ENCODE results near the gene PDE6B. TPM values are rescaled to one million over a fixed set of nuclear protein-coding genes. Genes with fewer than 3 reads are reported as not detected.

Gene PDE6B
- total RNA-seq, 2 experiments from 2014 or later: 11.4 to 12.4 TPM

DNA sequence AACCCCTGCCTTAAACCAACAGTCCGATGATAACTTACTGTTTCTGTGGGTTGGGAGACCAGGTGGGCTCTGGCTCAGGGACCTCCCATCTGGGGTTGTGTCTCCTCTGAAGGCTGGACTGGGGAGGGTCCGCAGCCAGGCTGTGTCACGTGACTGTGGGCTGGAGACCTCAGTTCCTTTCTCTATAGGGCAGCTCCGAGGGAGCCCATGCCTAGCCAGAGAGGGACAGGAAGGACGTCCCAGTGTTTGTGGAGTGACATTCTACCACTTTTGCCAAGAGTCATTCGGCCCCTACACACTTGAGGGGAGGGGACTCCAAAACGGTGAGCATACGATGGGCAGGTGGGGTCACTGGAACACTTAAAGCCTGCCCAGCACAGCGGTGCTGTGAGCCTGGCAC lies 84.7 kb downstream of the PDE6B start:
- Histone ChIP-seq H3K27ac (ENCODE audit: low read depth in 1 of 2, low read length in 2 of 2) (no peak overlapping the region), H3K4me1 (ENCODE audit: insufficient read depth, low read length) (peaks cover 39% of the 10 kb centered on the region), H3K36me3 (ENCODE audit: insufficient read depth, low read length) (peaks cover 17% of the 10 kb centered on the region), H3K27me3 (ENCODE audit: control insufficient read depth in 1 of 2, insufficient read depth in 2 of 2, low read length in 2 of 2) (no peaks in the 10 kb centered on the region), H3K9me3 (ENCODE audit: control insufficient read depth in 1 of 2, insufficient read depth in 1 of 2, low read length in 2 of 2) (no peaks in the 10 kb centered on the region), H3K4me3 (ENCODE audit: low read length) (no peak overlapping the region)
- TF ChIP-seq, protein P1, sequence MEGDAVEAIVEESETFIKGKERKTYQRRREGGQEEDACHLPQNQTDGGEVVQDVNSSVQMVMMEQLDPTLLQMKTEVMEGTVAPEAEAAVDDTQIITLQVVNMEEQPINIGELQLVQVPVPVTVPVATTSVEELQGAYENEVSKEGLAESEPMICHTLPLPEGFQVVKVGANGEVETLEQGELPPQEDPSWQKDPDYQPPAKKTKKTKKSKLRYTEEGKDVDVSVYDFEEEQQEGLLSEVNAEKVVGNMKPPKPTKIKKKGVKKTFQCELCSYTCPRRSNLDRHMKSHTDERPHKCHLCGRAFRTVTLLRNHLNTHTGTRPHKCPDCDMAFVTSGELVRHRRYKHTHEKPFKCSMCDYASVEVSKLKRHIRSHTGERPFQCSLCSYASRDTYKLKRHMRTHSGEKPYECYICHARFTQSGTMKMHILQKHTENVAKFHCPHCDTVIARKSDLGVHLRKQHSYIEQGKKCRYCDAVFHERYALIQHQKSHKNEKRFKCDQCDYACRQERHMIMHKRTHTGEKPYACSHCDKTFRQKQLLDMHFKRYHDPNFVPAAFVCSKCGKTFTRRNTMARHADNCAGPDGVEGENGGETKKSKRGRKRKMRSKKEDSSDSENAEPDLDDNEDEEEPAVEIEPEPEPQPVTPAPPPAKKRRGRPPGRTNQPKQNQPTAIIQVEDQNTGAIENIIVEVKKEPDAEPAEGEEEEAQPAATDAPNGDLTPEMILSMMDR (IDR thresholded peaks at IDR 0.05): no peak
- peak in 1 of 14 experiments; percentile 9 for DNase-seq
- ChIA-PET POLR2A (interaction anchor here (1.1 kb wide), 1 partner anchor 36 kb away, joined by 3 read pairs; the partner anchor contains the start of genes ATP5ME and MYL5), CTCF (interaction anchor here (0.8 kb wide), 1 partner anchor 33 kb away, joined by 3 read pairs; no protein-coding TSS in a partner anchor)
- no peak for ATAC-seq (ENCODE audit: poor library complexity)
- Mint-ChIP-seq H3K27ac (peak overlapping the region; percentile 36), H3K36me3 (ENCODE audit: low read depth) (no peaks in the 10 kb centered on the region), H3K27me3 (no peaks in the 10 kb centered on the region), H3K4me3 (peak overlapping the region; percentile 69), H3K9me3 (no peaks in the 10 kb centered on the region), H3K4me1 (ENCODE audit: low read depth) (peaks cover 37% of the 10 kb centered on the region)
- intact Hi-C loops (cut with DNase I, micrococcal nuclease): no loop called here

DNA sequence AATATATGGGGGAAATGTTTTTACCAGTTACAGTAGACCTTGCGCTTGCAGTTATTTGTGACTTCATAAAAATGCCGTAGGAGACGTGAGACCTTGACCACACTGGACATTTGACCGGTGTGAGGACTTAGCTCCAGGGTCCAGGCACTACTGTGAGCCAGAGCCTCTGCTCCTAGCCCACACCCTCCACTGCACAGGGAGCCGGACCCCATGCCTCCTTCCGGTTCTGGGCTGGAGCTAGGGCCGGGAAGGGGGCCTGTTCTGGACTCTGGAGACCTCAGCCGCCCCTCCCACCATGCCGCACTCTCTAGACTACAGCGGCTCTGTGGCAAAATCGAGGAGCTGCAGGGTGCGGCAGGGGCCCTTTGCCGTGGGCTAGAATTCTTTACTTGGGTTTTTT lies 85.5 kb downstream of the PDE6B start:
- no peak overlapping the region for H3K4me3 Mint-ChIP-seq
- CTCF ChIA-PET: no interaction called here
- DNase-seq (peak in 1 of 14 experiments; percentile 13), ATAC-seq (ENCODE audit: poor library complexity) (no peak)
- TF ChIP-seq, protein P1 (IDR thresholded peaks at IDR 0.05): no peak
- H3K9me3 Mint-ChIP-seq: no peaks in the 10 kb centered on the region
- H3K4me1 Mint-ChIP-seq (ENCODE audit: low read depth): peaks cover 32% of the 10 kb centered on the region
- H3K4me3 ChIP-seq (ENCODE audit: low read length): no peak overlapping the region
- H3K27ac Mint-ChIP-seq: no peak overlapping the region
- intact Hi-C loops (cut with DNase I, micrococcal nuclease): no loop called here
- H3K4me1 ChIP-seq (ENCODE audit: insufficient read depth, low read length): peaks cover 36% of the 10 kb centered on the region
- no peaks in the 10 kb centered on the region for H3K36me3 Mint-ChIP-seq (ENCODE audit: low read depth)
- H3K27ac ChIP-seq (ENCODE audit: low read depth in 1 of 2, low read length in 2 of 2): no peak overlapping the region
- no peaks in the 10 kb centered on the region for H3K27me3 Mint-ChIP-seq
- POLR2A ChIA-PET: no interaction called here
- H3K9me3 ChIP-seq (ENCODE audit: control insufficient read depth in 1 of 2, insufficient read depth in 1 of 2, low read length in 2 of 2): no peaks in the 10 kb centered on the region
- H3K36me3 ChIP-seq (ENCODE audit: insufficient read depth, low read length): peaks cover 17% of the 10 kb centered on the region
- H3K27me3 ChIP-seq (ENCODE audit: control insufficient read depth in 1 of 2, insufficient read depth in 2 of 2, low read length in 2 of 2): no peaks in the 10 kb centered on the region

DNA sequence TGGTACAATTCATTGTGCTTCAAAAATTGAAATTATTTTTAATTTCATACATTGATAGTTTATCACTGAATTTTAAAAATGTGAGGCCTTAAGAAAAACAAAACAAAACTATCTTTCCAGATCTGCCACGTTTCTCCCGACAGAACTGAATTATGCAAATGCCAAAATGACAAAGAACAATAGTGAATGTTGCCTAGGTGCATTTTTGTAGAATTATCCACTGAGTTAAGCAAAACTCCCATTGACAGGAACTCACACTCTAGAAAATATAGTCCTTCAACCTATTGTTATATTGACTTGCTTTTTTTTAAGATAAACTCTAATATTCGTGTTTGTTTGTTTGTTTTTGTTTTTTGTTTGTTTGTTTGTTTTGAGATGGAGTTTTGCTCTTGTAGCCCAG lies 86.7 kb downstream of the PDE6B start:
- Histone ChIP-seq H3K36me3 (ENCODE audit: insufficient read depth, low read length) (peaks cover 17% of the 10 kb centered on the region), H3K9me3 (ENCODE audit: control insufficient read depth in 1 of 2, insufficient read depth in 1 of 2, low read length in 2 of 2) (no peaks in the 10 kb centered on the region), H3K4me3 (ENCODE audit: low read length) (no peak overlapping the region), H3K4me1 (ENCODE audit: insufficient read depth, low read length) (peaks cover 25% of the 10 kb centered on the region), H3K27ac (ENCODE audit: low read depth in 1 of 2, low read length in 2 of 2) (no peak overlapping the region), H3K27me3 (ENCODE audit: control insufficient read depth in 1 of 2, insufficient read depth in 2 of 2, low read length in 2 of 2) (no peaks in the 10 kb centered on the region)
- Mint-ChIP-seq H3K27ac (no peak overlapping the region), H3K36me3 (ENCODE audit: low read depth) (no peaks in the 10 kb centered on the region), H3K4me1 (ENCODE audit: low read depth) (peaks cover 32% of the 10 kb centered on the region), H3K4me3 (no peak overlapping the region), H3K27me3 (no peaks in the 10 kb centered on the region), H3K9me3 (no peaks in the 10 kb centered on the region)
- ATAC-seq (ENCODE audit: poor library complexity) (no peak), DNase-seq (no peak)
- ChIA-PET CTCF (no interaction called here), POLR2A (no interaction called here)
- intact Hi-C loops (cut with DNase I, micrococcal nuclease): no loop called here
- TF ChIP-seq, protein P1 (IDR thresholded peaks at IDR 0.05): no peak

Measured in CD4-positive, alpha-beta T cell (primary cell).